ENCODE results near the gene HOXB4.

DNA sequence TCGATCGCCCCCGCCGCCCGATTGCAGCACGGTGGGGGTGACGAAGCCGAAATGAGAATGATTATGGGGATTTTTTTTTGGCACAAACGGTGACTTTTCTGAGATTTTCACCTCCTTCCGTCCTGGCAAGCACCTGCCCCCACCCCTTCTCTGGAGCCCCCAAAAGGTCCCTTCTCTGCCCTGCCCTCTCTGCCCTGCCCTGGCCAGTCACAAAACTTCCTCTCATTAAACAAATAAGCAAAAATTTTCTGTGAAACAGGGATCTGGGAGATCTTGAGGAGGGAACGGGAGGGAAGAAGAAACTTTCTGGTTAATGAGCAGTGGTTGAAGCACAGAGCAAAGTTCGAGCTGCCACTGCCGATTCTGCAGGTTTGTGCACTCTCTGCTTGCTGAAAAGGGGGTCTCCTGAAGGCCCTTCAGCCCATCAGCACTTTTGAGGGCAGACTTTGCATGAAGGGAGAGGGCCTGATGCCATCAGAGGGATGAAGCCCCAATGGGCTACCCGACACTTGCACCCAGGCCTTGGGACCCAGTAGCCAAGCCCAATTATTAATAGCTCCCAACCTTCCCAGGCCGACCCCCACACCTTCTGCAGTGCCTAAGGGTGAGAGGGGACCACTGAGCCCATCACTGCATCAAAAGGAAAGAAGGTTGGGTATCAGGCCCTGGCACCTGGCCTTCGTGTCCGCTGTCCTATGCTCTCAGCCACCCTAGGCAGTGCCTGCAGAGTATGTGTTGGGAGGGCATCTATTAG, 38.0 kb upstream of the HOXB4 start:
- TF ChIP-seq POLR2AphosphoS5 (IDR thresholded peaks at IDR 0.05; ENCODE audit: low read depth, low read length) (no peak), POLR2A (IDR thresholded peaks at IDR 0.05; ENCODE audit: low read depth, low read length) (no peak)
